Measurements from ENCODE around the gene RNF38.

The RNF38 gene

GRCh38 chr9:36289836-36290435 lies 110.1 kb downstream of the RNF38 start:
- no peak for DNase-seq (ENCODE audit: low read depth)
- H3K4me3 ChIP-seq (ENCODE audit: low read depth, low read length) = no peak overlapping the region
- TF ChIP-seq CTCF (IDR thresholded peaks at IDR 0.05; ENCODE audit: insufficient read depth, low read depth, low read length, missing control alignments) = no peak

GRCh38 chr9:36288070-36288469 lies 112.0 kb downstream of the RNF38 start:
- DNase-seq (ENCODE audit: low read depth) = no peak
- TF ChIP-seq CTCF (IDR thresholded peaks at IDR 0.05; ENCODE audit: insufficient read depth, low read depth, low read length, missing control alignments) = no peak
- no peak overlapping the region for H3K4me3 ChIP-seq (ENCODE audit: low read depth, low read length)

Measured in GM12865 (cell line).